ENCODE data around the gene DIPK1C.

DNA sequence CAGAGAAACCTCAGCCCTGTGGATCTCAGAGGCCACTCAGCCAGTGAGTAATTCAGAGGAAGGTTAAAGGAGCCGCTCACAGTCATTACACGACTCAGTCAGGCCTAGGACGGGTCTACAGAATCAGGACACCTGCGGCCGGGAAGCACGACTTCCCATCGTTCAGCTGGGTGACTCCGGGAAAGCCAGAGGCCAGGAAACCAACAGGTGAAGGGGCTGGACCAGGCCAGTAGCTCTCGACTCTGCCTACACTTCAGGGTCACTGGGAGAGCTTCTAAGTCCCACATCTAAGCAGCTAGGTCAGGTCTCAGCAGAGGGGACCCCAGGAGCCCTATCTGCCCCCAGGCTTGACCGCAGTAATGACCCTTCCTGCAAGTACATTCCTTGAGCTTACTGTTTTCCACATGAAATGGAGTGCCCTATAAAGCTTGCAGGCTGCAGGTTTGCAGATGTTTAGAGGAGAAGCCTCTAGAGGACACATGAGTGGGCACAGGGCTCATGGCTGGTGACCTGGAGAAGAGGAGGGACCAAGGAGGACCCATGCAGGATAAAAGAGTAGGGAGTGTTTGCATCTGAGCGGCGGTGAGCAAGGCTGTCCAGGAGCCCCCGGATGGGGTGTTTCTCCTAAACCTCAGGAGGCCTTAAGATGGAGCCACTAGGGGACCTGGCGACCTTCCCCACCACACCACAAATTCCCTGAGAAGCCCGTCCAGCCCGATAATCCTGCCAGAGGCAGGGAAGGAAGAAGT is 9.5 kb downstream of the DIPK1C start:
- TF ChIP-seq, protein P1, sequence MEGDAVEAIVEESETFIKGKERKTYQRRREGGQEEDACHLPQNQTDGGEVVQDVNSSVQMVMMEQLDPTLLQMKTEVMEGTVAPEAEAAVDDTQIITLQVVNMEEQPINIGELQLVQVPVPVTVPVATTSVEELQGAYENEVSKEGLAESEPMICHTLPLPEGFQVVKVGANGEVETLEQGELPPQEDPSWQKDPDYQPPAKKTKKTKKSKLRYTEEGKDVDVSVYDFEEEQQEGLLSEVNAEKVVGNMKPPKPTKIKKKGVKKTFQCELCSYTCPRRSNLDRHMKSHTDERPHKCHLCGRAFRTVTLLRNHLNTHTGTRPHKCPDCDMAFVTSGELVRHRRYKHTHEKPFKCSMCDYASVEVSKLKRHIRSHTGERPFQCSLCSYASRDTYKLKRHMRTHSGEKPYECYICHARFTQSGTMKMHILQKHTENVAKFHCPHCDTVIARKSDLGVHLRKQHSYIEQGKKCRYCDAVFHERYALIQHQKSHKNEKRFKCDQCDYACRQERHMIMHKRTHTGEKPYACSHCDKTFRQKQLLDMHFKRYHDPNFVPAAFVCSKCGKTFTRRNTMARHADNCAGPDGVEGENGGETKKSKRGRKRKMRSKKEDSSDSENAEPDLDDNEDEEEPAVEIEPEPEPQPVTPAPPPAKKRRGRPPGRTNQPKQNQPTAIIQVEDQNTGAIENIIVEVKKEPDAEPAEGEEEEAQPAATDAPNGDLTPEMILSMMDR (IDR thresholded peaks at IDR 0.05; ENCODE audit: insufficient read depth, low read depth, low read length) = no peak
- no peak for TF ChIP-seq EZH2 (IDR thresholded peaks at IDR 0.05; ENCODE audit: insufficient read depth, low read length)

All from astrocyte (in vitro differentiated cells and primary cell).